HUES6 (cell line): ENCODE data around the gene TNIK.

Experiments
- H3K27ac ChIP-seq: 2 replicates; pipeline ENCODE4 v1.7.0; 2013; ENCODE audit warnings: low read depth, mild to moderate bottlenecking, low read length, inconsistent platforms
- H3K27me3 ChIP-seq: 2 replicates; pipeline ENCODE4 v1.6.1; 2013; ENCODE audit warnings: low read length; ENCODE audit not compliant: control insufficient read depth, insufficient read depth
- H3K36me3 ChIP-seq: 2 replicates; pipeline ENCODE4 v1.6.1; 2013; ENCODE audit warnings: low read length; ENCODE audit not compliant: control insufficient read depth, insufficient read depth
- H3K4me1 ChIP-seq: 2 replicates; pipeline ENCODE4 v1.6.1; 2013; ENCODE audit warnings: low read length; ENCODE audit not compliant: control insufficient read depth, insufficient read depth
- H3K4me3 ChIP-seq: 2 replicates; pipeline ENCODE4 v1.5.1; 2013; ENCODE audit warnings: low read depth, low read length
- H3K9ac ChIP-seq: one replicate; pipeline ENCODE4 v1.6.1; 2013; ENCODE audit warnings: mild to moderate bottlenecking, low read length
- H3K9me3 ChIP-seq: 2 replicates; pipeline ENCODE4 v1.6.1; 2013; ENCODE audit warnings: low read depth, low read length; ENCODE audit not compliant: control insufficient read depth, insufficient read depth

Gene TNIK

GRCh38 chr3:171398343-171398742 is 61.9 kb downstream of the TNIK start:
- Histone ChIP-seq H3K36me3 (no peaks in the 10 kb centered on the region), H3K9ac (no peak overlapping the region), H3K27ac (no peak overlapping the region), H3K4me1 (peaks cover 5% of the 10 kb centered on the region), H3K4me3 (no peak overlapping the region), H3K27me3 (no peaks in the 10 kb centered on the region), H3K9me3 (no peaks in the 10 kb centered on the region)

DNA sequence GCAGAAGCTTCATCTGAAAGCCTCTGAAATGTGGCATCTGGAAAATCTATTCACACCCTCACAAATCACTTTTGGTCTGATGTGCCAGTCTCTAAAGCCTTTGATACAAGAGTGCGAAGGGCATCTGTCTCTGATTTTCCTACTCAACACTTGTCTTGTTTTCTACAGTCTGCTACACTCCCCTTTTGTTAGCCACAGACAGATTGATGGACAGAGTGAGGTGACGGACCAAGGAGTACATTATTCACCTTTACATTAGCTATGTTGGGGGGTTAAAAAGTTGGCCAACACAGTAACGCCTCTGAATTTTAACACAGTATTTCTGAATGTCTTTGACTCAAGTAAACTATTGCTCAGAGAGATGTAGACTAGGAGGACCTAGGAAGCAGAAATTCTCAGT is 63.1 kb downstream of the TNIK start:
- Histone ChIP-seq H3K27ac (no peak overlapping the region), H3K4me1 (peaks cover 10% of the 10 kb centered on the region), H3K36me3 (no peaks in the 10 kb centered on the region), H3K9me3 (no peaks in the 10 kb centered on the region), H3K27me3 (no peaks in the 10 kb centered on the region), H3K9ac (no peak overlapping the region), H3K4me3 (no peak overlapping the region)

- Histone ChIP-seq H3K4me3 (no peak overlapping the region), H3K4me1 (peaks cover 10% of the 10 kb centered on the region), H3K9ac (no peak overlapping the region), H3K27me3 (no peaks in the 10 kb centered on the region), H3K9me3 (peaks cover 5% of the 10 kb centered on the region; the same call in 1 of the 2 replicates), H3K27ac (no peak overlapping the region), H3K36me3 (no peaks in the 10 kb centered on the region)
These were observed 64.2 kb downstream of the TNIK start for GRCh38 chr3:171396048-171396447.

DNA sequence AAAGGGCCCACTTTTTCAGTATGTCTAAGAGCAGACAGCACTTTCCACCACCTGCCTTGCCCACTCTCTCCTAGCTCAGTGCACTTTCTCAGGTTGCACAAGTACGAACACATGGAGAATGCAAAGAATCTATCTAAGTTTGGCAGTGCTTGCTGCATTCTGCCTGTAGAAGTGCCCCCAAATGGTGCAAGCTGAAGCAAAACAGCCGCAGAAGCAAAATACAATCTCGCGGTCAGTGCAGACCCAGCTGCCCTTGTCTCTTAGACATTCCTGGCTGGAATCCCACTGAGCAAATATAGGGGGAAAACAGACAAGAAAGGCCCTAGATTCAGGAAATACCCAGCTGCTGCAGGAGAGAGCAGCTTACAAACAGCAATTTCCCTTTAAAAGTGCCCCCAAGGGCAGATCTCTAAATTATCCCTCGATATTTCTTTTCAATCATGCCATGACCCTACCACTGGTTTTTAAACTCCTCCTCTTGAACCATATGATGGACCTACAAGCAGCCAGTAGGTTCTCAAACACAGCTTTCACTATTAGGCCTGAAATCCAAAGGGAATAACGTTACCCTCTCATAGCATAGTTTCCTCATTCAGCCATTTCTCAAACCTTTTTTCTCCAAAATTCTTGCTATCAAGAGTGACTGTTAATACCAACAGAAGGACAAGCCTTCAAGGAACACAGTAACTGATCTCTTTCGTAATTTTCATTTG is 67.0 kb downstream of the TNIK start:
- no peak overlapping the region for H3K9ac ChIP-seq
- H3K4me3 ChIP-seq: no peak overlapping the region
- peaks cover 10% of the 10 kb centered on the region for H3K4me1 ChIP-seq
- H3K36me3 ChIP-seq: no peaks in the 10 kb centered on the region
- no peak overlapping the region for H3K27ac ChIP-seq
- H3K9me3 ChIP-seq: peaks cover 6% of the 10 kb centered on the region; the same call in 1 of the 2 replicates
- H3K27me3 ChIP-seq: no peaks in the 10 kb centered on the region

DNA sequence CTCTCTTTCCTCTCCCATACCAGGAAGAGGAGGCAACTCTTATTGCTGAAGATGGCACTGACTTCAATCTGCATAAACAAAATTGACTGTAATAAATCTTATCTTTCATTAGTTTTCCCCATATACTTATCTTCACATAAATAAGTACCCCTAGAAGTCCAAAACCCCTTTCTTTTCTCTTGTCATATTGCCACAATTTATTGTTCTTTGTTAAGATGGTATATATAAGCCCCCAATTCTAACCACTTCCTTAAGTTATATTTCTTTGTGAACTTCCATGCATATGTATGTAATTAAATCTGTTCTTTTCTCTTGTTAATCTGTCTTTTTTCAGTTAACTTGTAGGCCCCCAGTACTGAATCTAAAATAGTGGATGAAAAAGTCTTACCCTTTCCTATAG is 68.8 kb downstream of the TNIK start:
- H3K9me3 ChIP-seq: peaks cover 6% of the 10 kb centered on the region; the same call in 1 of the 2 replicates
- H3K4me1 ChIP-seq: peaks cover 10% of the 10 kb centered on the region
- H3K27ac ChIP-seq: no peak overlapping the region
- H3K9ac ChIP-seq: no peak overlapping the region
- H3K4me3 ChIP-seq: no peak overlapping the region
- H3K36me3 ChIP-seq: no peaks in the 10 kb centered on the region
- H3K27me3 ChIP-seq: no peaks in the 10 kb centered on the region

- Histone ChIP-seq H3K27me3 (no peaks in the 10 kb centered on the region), H3K9me3 (peaks cover 6% of the 10 kb centered on the region; the same call in 1 of the 2 replicates), H3K36me3 (no peaks in the 10 kb centered on the region), H3K9ac (no peak overlapping the region), H3K4me1 (peaks cover 13% of the 10 kb centered on the region), H3K27ac (no peak overlapping the region), H3K4me3 (no peak overlapping the region)
These were observed 69.9 kb downstream of the TNIK start for GRCh38 chr3:171390051-171390941.

DNA sequence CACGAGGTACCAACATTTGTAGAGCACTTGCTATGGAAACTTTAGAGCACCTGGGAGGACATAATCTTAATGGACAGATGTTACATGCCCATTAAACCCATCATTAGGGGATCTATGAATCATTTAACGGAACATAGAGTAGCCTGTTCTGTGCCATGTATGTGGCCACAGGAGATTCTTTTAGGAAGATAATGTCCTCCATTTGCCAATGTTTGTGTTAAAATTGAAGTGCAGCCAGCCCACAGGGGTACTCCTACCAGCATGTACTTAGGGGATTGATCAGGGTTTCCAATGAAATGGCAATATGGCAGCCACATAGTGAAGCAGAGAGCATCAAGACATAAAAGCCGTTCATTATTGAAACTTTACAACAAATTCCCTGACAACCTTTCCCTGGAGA is 70.7 kb downstream of the TNIK start:
- Histone ChIP-seq H3K9ac (no peak overlapping the region), H3K36me3 (no peaks in the 10 kb centered on the region), H3K27ac (no peak overlapping the region), H3K4me1 (peaks cover 20% of the 10 kb centered on the region), H3K4me3 (no peak overlapping the region), H3K27me3 (no peaks in the 10 kb centered on the region), H3K9me3 (peaks cover 6% of the 10 kb centered on the region; the same call in 1 of the 2 replicates)

DNA sequence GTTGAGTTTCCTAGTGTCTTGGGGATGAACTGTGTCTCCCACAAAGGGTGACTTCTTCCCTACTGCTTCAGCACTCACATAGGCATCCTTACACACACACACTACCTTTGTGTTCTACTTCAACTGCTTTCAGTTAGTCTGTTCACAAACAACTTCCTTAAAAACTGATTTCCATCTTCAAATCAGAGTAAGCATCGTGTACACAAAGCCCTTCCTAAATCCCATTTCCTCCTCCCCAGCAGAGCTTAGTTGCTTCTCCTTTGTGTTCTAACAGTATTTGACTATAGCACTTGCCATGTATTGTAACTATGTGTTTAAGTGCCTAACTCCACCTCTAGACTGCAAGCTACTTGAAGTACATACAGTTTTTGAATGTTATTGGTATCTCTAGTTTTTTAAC is 71.7 kb downstream of the TNIK start:
- peaks cover 27% of the 10 kb centered on the region for H3K4me1 ChIP-seq
- H3K9me3 ChIP-seq: peaks cover 6% of the 10 kb centered on the region; the same call in 1 of the 2 replicates
- no peak overlapping the region for H3K4me3 ChIP-seq
- no peaks in the 10 kb centered on the region for H3K27me3 ChIP-seq
- no peak overlapping the region for H3K9ac ChIP-seq
- no peaks in the 10 kb centered on the region for H3K36me3 ChIP-seq
- no peak overlapping the region for H3K27ac ChIP-seq

DNA sequence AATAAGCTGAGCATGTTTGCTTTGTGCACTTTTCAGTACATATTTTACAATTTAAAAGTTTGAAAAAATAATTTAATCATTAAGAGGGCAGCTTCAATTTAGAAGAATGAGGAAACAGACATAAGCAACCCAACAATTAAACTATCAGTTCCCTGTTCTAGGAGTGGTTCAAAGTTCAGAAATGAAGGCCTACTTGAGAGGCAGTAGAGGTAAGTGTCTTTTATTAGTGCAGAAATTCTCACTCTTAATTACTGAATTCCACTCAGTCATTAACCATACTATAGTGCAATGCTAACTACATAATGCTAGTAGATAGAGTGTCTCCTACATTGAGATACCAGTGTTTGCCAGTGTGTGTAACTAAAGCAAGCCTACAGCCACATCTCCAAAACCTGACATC is 73.1 kb downstream of the TNIK start:
- Histone ChIP-seq H3K27me3 (no peaks in the 10 kb centered on the region), H3K9ac (no peak overlapping the region), H3K27ac (no peak overlapping the region), H3K36me3 (no peaks in the 10 kb centered on the region), H3K4me3 (no peak overlapping the region), H3K4me1 (peaks cover 26% of the 10 kb centered on the region), H3K9me3 (peaks cover 6% of the 10 kb centered on the region; the same call in 1 of the 2 replicates)

DNA sequence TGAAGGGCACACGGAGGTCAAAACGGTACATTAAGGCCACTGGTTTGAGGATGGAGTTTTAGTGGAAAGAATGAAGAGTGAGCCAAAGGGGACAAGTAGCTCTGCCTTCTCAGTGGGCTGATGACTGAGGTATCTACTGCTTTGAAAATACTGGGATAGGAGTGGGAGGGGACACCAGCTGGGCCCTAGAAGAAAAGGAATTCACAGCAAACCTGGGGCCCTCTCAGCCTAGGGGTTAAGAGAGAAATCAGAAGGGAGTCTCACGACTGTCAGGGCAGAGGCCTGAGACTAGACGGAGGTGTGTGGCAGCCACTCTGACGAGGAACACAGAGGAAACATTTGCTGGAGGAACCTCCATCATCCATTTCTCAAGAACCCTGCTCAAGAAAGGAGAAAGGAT is 75.1 kb downstream of the TNIK start:
- Histone ChIP-seq H3K4me3 (no peak overlapping the region), H3K9me3 (no peaks in the 10 kb centered on the region), H3K4me1 (peaks cover 37% of the 10 kb centered on the region), H3K36me3 (no peaks in the 10 kb centered on the region), H3K27me3 (no peaks in the 10 kb centered on the region), H3K9ac (no peak overlapping the region), H3K27ac (no peak overlapping the region)
